GM06990 (cell line): Measurements from ENCODE around the gene TNS3.

ENCODE experiments used
- DNase-seq: peaks from one replicate; pipeline ENCODE4 v3.0.0-alpha.2; 2011; ENCODE audit not compliant: insufficient read length; ENCODE audit errors: extremely low read depth
- H3K27me3 ChIP-seq: replicated peaks from 2 replicates; pipeline ENCODE4 v1.6.0; 2011; ENCODE audit warnings: low read length; ENCODE audit not compliant: control insufficient read depth, insufficient read depth
- H3K36me3 ChIP-seq: 2 replicates; pipeline ENCODE4 v1.5.1; 2011; ENCODE audit warnings: low read length; ENCODE audit not compliant: control insufficient read depth, insufficient read depth
- H3K4me3 ChIP-seq: replicated peaks from 2 replicates; pipeline ENCODE4 v1.5.1; 2011; ENCODE audit warnings: low read depth, mild to moderate bottlenecking, control low read depth, low read length
- TF ChIP-seq, protein P1 (sequence below): IDR thresholded peaks from 2 replicates; pipeline ENCODE4 v1.5.1; 2011; ENCODE audit warnings: low read length, control low read depth, mild to moderate bottlenecking, inconsistent platforms; ENCODE audit not compliant: insufficient read depth, poor library complexity, severe bottlenecking

Gene TNS3

DNA sequence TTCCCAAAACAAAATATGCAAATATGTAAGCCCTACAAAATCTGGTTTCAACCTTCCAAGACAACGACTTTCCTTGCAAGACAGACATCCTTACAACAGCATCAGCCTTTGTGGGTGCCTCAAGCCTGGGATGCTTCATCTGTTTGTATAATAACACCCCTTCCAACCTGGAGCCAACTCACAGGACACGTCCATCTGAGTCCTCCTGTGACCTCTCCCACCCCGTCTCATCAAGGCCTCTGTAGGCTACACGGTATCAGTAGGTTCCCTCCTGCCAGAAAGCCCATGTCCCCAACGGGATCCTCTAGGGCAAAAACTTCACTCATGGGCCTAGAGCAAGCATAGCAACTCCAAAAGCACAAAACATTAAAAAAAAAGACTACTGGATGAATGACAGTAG is 173.2 kb downstream of the TNS3 start:
- Histone ChIP-seq H3K36me3 (no peaks in the 10 kb centered on the region; the same call in 1 of the 2 replicates), H3K4me3 (no peak overlapping the region), H3K27me3 (no peaks in the 10 kb centered on the region)
- TF ChIP-seq, protein P1, sequence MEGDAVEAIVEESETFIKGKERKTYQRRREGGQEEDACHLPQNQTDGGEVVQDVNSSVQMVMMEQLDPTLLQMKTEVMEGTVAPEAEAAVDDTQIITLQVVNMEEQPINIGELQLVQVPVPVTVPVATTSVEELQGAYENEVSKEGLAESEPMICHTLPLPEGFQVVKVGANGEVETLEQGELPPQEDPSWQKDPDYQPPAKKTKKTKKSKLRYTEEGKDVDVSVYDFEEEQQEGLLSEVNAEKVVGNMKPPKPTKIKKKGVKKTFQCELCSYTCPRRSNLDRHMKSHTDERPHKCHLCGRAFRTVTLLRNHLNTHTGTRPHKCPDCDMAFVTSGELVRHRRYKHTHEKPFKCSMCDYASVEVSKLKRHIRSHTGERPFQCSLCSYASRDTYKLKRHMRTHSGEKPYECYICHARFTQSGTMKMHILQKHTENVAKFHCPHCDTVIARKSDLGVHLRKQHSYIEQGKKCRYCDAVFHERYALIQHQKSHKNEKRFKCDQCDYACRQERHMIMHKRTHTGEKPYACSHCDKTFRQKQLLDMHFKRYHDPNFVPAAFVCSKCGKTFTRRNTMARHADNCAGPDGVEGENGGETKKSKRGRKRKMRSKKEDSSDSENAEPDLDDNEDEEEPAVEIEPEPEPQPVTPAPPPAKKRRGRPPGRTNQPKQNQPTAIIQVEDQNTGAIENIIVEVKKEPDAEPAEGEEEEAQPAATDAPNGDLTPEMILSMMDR = no peak
- no peak for DNase-seq

GRCh38 chr7:47407821-47408674 is 173.9 kb downstream of the TNS3 start:
- TF ChIP-seq, protein P1 = no peak
- no peaks in the 10 kb centered on the region for H3K27me3 ChIP-seq
- H3K4me3 ChIP-seq = no peak overlapping the region
- DNase-seq = no peak
- no peaks in the 10 kb centered on the region for H3K36me3 ChIP-seq

- H3K36me3 ChIP-seq = no peaks in the 10 kb centered on the region
- DNase-seq = no peak
- no peak overlapping the region for H3K4me3 ChIP-seq
- TF ChIP-seq, protein P1 = no peak
- no peaks in the 10 kb centered on the region; the same call in 1 of the 2 replicates for H3K27me3 ChIP-seq
Observed at GRCh38 chr7:47407136-47407535, 174.8 kb downstream of the TNS3 start.

GRCh38 chr7:47406801-47407129 is 175.1 kb downstream of the TNS3 start:
- no peak overlapping the region for H3K4me3 ChIP-seq
- H3K36me3 ChIP-seq = no peaks in the 10 kb centered on the region
- DNase-seq = no peak
- TF ChIP-seq, protein P1 = no peak
- no peaks in the 10 kb centered on the region; the same call in 1 of the 2 replicates for H3K27me3 ChIP-seq

DNA sequence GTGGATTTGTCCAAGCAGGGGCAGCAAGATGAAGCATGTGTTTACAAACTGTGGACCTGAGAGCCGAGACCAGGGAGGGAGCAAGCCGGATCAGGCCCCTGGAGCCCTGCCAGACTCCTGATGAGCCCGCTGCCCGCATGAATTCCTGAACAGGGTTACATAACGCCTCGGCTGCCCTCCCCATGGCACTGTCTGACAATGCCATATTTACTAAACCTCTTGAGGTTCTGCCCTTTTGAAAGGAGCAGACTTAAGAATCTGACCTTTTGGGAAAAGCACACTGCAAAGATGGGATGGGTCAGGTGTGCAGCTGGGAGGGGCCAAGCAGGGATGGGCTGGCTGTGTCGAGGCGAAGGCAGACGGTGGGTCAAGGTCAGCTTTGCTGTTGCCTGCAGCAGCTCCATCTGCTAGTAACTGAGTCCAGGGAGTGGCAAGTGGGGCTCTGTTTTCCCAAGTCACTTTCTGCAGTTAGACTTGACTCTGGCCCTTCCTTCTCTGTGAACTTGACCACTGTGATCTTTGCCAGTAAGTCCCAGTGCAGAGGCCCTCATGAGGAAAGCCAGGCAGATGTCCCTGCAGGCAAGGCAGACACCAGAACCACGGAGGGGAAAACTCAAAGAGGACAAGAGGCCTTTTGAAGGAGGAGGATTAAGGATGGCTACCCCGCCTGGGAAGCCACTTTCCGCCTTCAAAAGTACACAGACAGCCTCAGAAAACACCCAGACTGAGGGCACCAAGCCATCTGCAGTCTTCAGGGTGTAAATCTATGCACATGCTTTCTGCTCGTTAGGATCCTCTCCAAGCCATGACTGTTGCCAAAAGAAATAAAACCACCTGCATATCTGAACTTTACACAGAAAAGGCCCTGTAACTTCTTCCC is 175.8 kb downstream of the TNS3 start:
- Histone ChIP-seq H3K27me3 (no peaks in the 10 kb centered on the region; the same call in 1 of the 2 replicates), H3K36me3 (no peaks in the 10 kb centered on the region), H3K4me3 (no peak overlapping the region)
- TF ChIP-seq, protein P1 = no peak
- DNase-seq = no peak
